Measurements from ENCODE around the gene MYO7B. TPM values are rescaled to one million over a fixed set of nuclear protein-coding genes. Genes with fewer than 3 reads are reported as not detected.

MYO7B gene
- total and polyA plus RNA-seq, 4 donors: 0.51 to 4.7 (median 1.9) TPM

DNA sequence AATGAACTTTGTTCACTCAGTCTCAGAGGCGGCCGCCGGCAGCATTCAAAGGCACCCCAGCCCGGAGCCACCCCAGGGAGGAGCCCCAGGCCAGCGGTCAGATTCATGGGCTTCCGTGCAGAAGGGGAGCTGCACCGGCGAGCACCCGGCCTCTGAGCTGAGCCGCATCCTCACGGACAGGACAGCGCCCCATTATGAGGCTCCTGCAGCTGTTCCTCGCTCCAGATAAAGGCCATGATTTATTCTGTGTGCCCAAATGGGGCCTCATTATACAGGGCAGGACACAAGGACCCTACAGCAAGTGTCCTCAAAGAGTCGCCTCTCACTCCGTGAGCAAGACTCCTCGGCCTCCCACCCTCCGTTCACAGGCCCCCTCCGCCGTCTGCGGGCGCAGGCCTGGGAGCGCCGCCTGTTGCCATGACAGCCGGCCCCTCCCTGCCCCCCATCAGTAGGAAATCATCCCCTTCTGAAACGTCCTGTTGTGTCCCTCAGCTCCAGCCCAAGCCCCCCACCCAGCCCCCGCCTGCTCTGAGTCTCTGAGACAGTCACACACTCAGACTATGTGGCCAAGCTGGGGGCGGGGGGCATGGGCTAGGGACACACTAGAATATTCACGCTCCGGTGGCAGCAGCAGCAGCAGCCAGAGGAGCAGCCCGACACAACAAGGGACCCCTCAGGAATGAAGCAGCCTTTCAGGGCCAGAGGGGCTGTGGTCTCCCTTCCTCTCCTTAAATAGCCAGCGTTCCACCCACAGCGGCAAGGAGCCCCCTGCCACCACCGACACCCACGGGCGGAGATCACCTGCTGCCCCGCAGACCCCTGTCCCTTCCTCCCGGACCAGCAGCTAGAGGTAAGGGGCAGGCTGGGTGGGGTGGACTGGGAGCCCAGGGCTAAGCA lies 110.2 kb downstream of the MYO7B start, which contains the start of gene GPR17:
Gene GPR17 (plus strand): TSS at position 759 of the 897 bp plus-strand sequence. CDS start 4,583 bp downstream, outside the sequence.
- no peak for ATAC-seq (ENCODE audit: insufficient read depth, low FRiP score)
- Histone ChIP-seq H3K4me3 (no peak within 1 kb of the TSS), H3K4me1 (ENCODE audit: control insufficient read depth in 5 of 5, insufficient read depth in 5 of 5, low read length in 5 of 5) (peaks cover 0 to 40% (median 6%) of the 10 kb centered on the region in 5 donors), H3K27ac (ENCODE audit: low read depth in 1 of 2, low read length in 1 of 2) (peak within 1 kb of the TSS; percentile 49 to 83), H3K9me3 (ENCODE audit: control insufficient read depth in 4 of 4, insufficient read depth in 3 of 4, low read length in 3 of 4) (no peaks in the 10 kb centered on the region), H3K36me3 (ENCODE audit: control insufficient read depth in 4 of 4, insufficient read depth in 4 of 4, low read length in 4 of 4) (peaks cover 0 to 6% (median 0%) of the 10 kb centered on the region in 4 donors), H3K27me3 (ENCODE audit: control insufficient read depth in 3 of 3, insufficient read depth in 3 of 3, low read length in 2 of 3) (no peaks in the 10 kb centered on the region), H3K9ac (ENCODE audit: insufficient read depth in 1 of 2, low read length in 2 of 2) (no peak within 1 kb of the TSS)
- no peak for DNase-seq
- 81 to 85% methylated on average over 35 to 37 of the region's 37 CpGs for WGBS, 2 donors
- TF ChIP-seq, protein P1, sequence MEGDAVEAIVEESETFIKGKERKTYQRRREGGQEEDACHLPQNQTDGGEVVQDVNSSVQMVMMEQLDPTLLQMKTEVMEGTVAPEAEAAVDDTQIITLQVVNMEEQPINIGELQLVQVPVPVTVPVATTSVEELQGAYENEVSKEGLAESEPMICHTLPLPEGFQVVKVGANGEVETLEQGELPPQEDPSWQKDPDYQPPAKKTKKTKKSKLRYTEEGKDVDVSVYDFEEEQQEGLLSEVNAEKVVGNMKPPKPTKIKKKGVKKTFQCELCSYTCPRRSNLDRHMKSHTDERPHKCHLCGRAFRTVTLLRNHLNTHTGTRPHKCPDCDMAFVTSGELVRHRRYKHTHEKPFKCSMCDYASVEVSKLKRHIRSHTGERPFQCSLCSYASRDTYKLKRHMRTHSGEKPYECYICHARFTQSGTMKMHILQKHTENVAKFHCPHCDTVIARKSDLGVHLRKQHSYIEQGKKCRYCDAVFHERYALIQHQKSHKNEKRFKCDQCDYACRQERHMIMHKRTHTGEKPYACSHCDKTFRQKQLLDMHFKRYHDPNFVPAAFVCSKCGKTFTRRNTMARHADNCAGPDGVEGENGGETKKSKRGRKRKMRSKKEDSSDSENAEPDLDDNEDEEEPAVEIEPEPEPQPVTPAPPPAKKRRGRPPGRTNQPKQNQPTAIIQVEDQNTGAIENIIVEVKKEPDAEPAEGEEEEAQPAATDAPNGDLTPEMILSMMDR (IDR thresholded peaks at IDR 0.05; ENCODE audit: control extremely low read depth, extremely low read depth): no peak

DNA sequence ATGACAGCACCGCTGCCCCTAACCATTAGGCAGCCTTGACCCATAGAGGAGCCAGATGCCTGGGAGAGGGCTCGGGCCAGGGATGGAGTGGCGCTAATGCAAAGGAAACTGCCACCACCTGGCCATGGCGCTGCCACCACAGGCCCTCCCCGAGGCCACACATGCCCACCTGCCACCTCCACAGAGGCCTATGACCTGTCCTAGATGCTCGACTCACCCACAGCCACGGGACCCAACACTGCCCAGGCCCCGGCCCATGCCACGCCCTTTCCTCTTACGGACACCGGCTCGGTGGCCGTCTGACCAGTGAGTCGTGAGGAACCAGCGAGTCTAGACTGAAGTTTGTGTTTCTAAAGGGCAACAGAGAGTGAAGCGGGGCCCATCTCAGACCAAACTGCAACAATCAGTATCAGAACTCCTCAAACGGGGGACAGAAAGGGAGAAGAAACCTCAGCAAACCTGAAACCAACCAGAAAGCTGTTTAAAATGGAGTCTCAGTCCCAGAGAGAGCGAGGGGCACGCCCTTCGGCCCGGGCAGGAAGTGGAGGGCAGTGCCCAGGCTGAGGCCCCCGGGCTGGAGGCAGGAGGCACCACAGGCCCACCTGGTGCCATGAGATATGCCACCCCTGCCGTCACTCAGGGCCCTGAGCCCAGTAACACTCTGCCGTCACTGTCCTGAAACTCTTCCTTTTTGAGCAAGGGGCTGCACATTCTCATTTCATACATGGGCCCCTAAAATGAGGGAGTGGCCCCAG lies 111.2 kb downstream of the MYO7B start:
- ATAC-seq (ENCODE audit: insufficient read depth, low FRiP score) (no peak), DNase-seq (no peak)
- Histone ChIP-seq H3K9ac (ENCODE audit: insufficient read depth in 1 of 2, low read length in 2 of 2) (no peak overlapping the region), H3K27me3 (ENCODE audit: control insufficient read depth in 3 of 3, insufficient read depth in 3 of 3, low read length in 2 of 3) (no peaks in the 10 kb centered on the region), H3K27ac (ENCODE audit: low read depth in 1 of 2, low read length in 1 of 2) (peak overlapping the region; percentile 49 to 83), H3K36me3 (ENCODE audit: control insufficient read depth in 4 of 4, insufficient read depth in 4 of 4, low read length in 4 of 4) (peaks cover 0 to 9% (median 0%) of the 10 kb centered on the region in 4 donors), H3K9me3 (ENCODE audit: control insufficient read depth in 4 of 4, insufficient read depth in 3 of 4, low read length in 3 of 4) (no peaks in the 10 kb centered on the region), H3K4me3 (no peak overlapping the region), H3K4me1 (ENCODE audit: control insufficient read depth in 5 of 5, insufficient read depth in 5 of 5, low read length in 5 of 5) (peaks cover 0 to 47% (median 9%) of the 10 kb centered on the region in 5 donors)
- 61 to 70% methylated on average over 24 of the region's 24 CpGs for WGBS, 2 donors
- TF ChIP-seq, protein P1 (IDR thresholded peaks at IDR 0.05; ENCODE audit: control extremely low read depth, extremely low read depth): no peak

DNA sequence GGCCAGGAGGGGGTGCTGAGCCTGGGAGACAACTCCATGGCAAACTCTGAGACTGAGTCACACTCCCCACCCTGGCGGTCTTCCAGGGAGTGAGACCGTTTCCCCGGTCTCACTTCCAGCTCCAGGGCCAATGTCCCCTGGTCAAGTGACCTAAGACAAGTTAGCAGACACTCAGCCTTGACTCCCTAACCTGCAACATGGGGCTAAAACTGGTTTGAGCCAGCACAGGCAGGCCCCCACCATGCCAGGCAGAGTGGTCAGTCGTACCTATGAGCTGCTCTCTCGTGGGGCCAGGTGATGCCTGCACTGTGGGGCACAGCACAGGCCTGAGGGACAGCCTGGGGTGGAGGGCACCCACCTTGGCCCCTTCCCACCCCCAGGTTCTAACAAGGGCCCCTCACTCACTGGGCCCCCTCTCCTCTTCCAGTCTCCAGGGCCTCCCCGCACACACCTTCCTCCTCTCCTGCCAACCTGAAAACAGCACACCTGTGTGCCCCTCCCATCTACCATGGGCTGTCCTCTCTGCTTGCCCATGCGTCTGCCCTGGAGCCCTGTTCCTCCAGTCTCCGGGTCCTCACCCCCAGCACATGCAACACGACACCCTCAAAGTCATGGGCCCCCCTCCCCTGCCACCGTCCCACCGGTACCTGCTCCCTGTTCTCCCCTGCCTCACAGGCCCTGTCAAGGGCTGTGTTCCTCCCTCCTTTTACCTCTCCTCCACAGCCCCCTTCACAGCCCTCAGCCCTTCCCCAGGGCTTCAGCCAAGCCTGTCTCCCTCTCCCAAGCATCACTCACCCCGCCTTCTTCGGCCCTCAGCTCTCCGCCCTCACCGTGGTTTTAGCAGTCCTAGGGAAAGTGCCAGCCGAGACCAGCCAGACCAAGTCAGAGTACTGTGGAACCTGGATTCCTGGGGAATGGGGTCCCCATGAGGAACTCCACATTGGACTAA lies 112.0 kb downstream of the MYO7B start:
- H3K4me3 ChIP-seq: no peak overlapping the region
- H3K4me1 ChIP-seq (ENCODE audit: control insufficient read depth in 5 of 5, insufficient read depth in 5 of 5, low read length in 5 of 5): peaks cover 0 to 42% (median 10%) of the 10 kb centered on the region in 5 donors
- DNase-seq: no peak
- H3K27ac ChIP-seq (ENCODE audit: low read depth in 1 of 2, low read length in 1 of 2): peak overlapping the region; percentile 49 to 83
- H3K36me3 ChIP-seq (ENCODE audit: control insufficient read depth in 4 of 4, insufficient read depth in 4 of 4, low read length in 4 of 4): peaks cover 0 to 9% (median 0%) of the 10 kb centered on the region in 4 donors
- H3K27me3 ChIP-seq (ENCODE audit: control insufficient read depth in 3 of 3, insufficient read depth in 3 of 3, low read length in 2 of 3): no peaks in the 10 kb centered on the region
- TF ChIP-seq, protein P1 (IDR thresholded peaks at IDR 0.05; ENCODE audit: control extremely low read depth, extremely low read depth): no peak
- WGBS, 2 donors: 73 to 88% methylated on average over 15 to 16 of the region's 16 CpGs
- no peak overlapping the region for H3K9ac ChIP-seq (ENCODE audit: insufficient read depth in 1 of 2, low read length in 2 of 2)
- no peak for ATAC-seq (ENCODE audit: insufficient read depth, low FRiP score)
- H3K9me3 ChIP-seq (ENCODE audit: control insufficient read depth in 4 of 4, insufficient read depth in 3 of 4, low read length in 3 of 4): no peaks in the 10 kb centered on the region
